ENCODE results near the gene SIAH1.

DNA sequence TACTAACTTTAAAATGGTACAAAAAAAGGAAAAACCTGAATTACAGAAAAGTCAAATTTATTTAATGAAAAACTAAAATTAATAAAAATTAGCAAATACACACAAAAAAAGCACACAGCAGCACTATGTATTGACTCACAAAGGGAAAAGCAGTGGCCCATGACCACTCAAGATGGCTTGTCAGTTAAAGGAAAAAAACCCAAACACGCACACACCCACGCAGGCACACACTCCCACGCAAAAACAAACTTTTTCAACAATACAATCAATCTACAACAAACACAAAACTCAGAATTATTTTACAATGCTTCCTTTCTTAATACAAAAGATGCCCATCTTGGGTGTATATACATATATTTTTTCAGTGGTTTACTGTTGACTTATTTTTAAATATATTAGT lies 24.2 kb downstream of the SIAH1 start:
- no peak for TF ChIP-seq CTCF (IDR thresholded peaks at IDR 0.05)
- no peak for TF ChIP-seq EP300 (IDR thresholded peaks at IDR 0.05)
- no peak for TF ChIP-seq POLR2A (IDR thresholded peaks at IDR 0.05)
- TF ChIP-seq POLR2AphosphoS5 (IDR thresholded peaks at IDR 0.05), result no peak
